EL (cell line): ENCODE results near the gene REPIN1.
A peak's percentile ranks its signal among the peaks of the same experiment; 100 is the strongest.

ENCODE experiments used
- DNase-seq: peaks from one replicate; pipeline ENCODE4 v3.0.0-alpha.2; 2016

The REPIN1 gene

GRCh38 chr7:150408393-150409299 is 40.0 kb downstream of the REPIN1 start:
- DNase-seq, result no peak

DNA sequence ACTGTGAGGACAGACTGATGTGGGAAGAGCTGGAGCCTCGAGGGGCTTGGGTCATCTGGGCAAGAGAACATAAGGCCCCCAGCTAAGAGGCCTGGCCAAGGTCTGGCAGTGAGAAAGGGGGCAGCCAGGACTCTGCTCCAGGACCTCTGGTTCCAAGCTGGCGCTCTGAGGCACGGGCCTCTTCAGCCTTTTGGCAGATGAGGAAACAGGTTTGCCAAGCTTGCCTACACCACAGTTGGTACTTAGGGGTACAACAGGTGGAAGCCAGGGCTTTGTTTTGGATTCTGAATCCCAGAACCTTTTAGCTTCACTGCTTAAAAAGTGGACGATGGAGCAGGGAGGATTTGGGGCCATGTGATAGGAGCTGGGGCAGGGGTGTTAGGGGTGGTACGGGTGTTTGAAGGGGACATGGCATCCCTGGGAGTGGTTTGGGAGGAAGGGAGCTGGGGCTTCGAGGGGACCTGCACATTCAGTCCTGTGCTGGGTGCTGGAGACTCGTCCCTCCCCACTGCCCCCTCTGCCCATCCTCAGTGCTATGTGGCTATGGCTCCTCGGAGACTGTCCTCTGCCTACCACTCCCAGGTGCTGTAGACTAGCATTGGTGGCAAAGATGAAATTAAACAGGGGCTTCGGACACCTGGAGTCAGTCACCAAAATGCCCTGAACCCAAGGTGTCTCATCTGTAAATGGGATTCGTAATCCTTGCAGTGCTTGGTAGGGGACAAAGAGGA is 40.8 kb downstream of the REPIN1 start:
- DNase-seq, result no peak

GRCh38 chr7:150410131-150410530 is 41.5 kb downstream of the REPIN1 start:
- no peak for DNase-seq

- no peak for DNase-seq
Observed at GRCh38 chr7:150410680-150411346, 42.2 kb downstream of the REPIN1 start.

DNA sequence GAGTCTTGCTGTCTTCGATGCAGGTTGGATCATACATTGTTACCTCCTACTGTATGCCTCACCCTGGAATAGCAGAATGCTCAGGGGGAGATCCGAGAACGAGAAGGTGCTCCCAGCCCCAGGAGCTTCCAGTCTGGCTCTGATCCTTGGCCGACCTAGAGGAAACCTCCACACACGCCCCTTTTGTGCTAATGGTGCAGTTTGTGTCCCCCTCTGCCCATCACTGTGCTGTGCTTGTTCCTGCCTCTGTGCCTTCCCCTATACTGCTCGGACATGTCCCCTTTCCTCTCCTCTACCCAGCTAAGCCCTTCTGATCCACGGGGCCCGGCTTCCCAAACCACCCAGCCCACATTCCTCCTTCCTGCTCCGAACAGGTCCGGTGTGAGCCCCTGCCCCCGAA is 43.0 kb downstream of the REPIN1 start:
- no peak for DNase-seq

- DNase-seq, result no peak
Observed at GRCh38 chr7:150412016-150412415, 43.4 kb downstream of the REPIN1 start.

DNA sequence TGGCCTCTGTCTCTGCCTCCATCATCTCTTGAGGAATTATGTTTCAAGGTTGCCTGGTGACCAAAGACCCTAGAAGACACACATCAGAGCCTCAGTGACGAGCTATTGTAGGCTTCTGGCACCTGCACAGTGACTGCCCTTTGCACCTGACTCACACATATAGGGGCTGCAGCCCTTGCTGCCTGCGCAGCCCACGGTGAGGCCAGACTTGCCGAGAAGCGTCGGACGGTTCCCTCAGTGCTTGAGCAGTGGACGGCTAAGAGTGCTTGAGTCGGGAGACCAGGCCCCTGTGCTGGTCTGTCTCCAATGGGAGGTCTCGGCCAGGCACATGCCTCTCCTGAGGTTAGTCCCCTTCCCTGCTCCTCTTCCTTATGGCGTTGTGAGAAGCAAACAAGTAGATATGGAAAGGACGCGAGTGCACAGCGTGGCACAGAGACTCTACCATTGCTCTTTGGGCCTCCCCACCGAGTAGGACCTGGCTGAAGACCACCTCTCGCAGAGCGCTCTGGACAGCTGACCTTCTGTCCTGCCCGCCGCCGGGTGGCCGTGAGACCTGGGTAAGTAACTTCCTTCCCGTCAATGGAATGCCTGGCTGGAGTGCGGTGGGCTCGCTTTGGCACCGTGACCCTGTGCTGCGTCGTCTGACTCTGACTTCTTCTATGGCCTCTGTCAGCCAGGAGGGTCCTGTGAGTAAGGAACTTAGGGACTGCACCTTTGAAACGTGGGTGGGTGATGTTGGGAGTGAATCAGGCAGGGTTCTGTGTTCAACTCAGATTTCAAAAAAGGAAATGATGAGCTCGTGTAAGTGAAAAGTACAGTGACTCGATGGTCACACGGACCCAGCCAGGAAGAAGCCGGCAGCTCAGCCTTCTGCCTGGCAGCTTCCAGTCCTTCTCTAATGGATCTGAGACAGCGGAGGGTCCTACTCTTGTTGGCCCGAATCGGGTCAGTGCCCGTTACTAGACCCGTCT is 44.2 kb downstream of the REPIN1 start:
- DNase-seq, result no peak

DNA sequence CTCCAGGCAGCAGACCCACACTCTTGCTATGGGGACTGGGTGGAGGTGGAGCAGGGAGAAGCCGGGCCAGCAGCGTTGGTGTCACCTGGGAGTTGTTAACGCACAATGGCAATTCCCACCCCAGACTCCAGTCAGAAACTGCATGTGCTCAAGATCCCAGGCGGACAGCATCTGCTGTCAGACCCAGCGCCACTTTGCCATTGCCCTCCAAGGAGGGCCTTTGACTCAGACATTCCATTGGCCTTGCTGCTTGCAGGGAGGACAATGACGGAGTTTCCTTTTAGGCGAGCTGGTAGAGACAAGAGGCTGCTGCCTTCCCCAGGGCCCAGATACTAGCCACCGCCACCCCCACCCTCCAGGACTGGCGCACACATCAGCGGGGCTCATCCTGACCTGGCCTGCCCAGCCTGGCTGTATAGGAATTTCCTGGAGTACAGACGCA is 45.0 kb downstream of the REPIN1 start:
- DNase-seq, result peak; percentile 23

DNA sequence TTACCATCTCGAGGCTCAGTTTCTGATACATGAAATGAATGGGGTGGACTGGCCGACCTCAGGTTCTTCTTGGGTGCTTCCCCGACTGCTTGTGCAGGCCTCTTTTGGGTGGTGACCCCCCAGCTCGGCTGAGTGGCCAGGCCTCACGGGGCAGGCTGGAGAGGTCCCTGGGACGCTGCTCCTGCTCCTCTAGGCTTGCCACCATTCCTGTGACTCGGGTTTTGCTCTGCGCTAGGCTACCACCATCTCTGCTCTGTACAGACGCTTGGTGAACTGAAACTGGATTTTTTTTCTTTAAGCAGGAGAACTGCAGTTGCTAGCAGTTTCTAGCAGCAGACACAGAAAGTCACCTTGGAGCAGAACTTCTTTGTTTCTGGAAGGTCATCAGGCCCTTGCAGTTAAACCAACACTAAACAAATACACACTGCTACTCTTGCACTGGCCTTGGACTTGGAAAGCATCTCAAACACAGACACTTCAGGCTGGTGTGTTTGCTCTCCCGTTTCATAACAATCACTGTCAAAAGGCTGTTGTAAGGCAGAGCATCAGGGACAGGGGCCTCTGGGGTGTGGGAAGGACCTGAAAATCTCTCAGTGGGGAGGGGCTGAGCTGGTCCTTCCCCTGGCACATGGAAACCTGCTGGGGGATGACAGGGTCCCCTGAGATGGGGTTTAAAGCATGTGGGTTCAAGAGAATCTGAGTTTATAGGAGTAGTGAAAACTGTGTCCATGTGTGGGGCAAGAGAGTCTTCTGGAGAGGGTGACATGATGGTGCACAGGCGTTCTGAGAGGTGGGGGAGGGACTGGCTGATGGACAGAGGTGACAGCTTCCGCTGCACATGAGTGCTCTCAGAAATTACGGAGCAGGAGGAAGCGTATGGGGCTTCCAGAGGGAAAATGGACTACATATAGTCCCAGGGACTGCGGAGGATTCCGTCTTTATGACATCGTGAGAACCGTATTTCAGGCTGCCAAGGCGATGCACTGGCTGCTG is 46.8 kb downstream of the REPIN1 start:
- DNase-seq, result no peak

GRCh38 chr7:150417239-150417638 is 48.6 kb downstream of the REPIN1 start:
- DNase-seq, result no peak

DNA sequence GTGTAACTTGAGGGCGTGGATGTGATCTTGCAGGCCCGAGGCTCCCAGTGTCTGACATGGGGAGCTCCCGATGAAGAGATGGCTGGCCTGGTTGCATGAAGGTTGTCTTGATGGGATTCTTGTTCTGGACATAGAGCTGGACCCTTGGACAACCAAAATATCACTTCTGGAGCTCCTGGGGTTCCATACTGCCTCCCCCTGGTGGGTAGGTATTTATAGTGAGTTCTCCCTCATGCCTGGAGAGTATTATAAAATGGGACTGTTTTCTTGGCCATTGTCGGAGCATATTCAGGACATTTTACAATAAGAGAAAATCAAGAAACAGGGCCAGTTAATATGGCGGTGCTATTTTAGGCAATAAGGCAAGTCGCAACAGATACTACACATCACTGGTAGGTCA is 49.2 kb downstream of the REPIN1 start:
- no peak for DNase-seq

GRCh38 chr7:150420242-150420641 is 51.6 kb downstream of the REPIN1 start:
- DNase-seq, result no peak

GRCh38 chr7:150420987-150421674 is 52.5 kb downstream of the REPIN1 start:
- DNase-seq, result peak; percentile 73

GRCh38 chr7:150421831-150422230 is 53.2 kb downstream of the REPIN1 start:
- no peak for DNase-seq
